Endothelial cell of coronary artery (primary cell): ENCODE results near the gene SRA1. TPM values are rescaled to one million over a fixed set of nuclear protein-coding genes. Genes with fewer than 3 reads are reported as not detected.

Experiments
- total RNA-seq: library from RNA; depleted of rRNA; stranded (reverse); fragments of >200 nt; gene quantifications from 2 replicates; pipeline ENCODE4 v1.2.3, GENCODE V29; 2014

SRA1 gene
- total RNA-seq = 19.2 and 20.9 TPM in 2 replicates

DNA sequence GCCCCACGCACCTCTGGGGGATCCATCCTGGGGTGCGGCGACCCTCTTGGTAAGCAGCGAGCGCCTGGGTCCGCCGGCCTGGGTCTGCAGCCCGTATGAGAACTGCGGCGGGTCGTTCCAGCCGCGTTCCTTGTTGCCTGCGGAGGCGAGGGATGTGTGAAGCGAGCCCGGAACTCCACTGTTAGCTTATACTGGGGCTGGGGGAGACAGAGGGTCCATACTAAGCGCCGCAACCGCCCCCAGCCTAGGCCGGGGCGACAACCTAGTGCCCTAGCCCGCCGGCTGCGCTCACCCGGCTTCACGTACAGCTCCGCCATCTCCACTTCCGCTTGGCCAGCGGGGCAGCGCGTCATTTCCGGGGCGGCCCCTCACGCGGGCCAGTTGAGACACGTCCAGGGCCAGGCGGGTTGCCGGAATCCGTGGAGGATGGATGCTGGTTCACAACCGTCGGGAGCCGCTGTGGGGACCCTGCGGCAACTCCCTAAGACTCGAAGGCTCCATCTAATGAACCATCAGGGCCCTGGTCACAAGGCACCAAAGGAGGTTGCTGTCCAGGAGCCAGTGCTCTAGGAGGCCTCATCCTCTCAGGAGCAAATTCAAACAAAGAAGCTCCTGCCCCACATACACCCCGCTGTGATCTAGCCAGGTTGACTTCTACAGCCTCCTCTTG lies at the start of gene SRA1:
SRA1 (minus strand) TSS at position 338 of the 670 bp plus-strand sequence; CDS start at position 317, 21 bp downstream.

DNA sequence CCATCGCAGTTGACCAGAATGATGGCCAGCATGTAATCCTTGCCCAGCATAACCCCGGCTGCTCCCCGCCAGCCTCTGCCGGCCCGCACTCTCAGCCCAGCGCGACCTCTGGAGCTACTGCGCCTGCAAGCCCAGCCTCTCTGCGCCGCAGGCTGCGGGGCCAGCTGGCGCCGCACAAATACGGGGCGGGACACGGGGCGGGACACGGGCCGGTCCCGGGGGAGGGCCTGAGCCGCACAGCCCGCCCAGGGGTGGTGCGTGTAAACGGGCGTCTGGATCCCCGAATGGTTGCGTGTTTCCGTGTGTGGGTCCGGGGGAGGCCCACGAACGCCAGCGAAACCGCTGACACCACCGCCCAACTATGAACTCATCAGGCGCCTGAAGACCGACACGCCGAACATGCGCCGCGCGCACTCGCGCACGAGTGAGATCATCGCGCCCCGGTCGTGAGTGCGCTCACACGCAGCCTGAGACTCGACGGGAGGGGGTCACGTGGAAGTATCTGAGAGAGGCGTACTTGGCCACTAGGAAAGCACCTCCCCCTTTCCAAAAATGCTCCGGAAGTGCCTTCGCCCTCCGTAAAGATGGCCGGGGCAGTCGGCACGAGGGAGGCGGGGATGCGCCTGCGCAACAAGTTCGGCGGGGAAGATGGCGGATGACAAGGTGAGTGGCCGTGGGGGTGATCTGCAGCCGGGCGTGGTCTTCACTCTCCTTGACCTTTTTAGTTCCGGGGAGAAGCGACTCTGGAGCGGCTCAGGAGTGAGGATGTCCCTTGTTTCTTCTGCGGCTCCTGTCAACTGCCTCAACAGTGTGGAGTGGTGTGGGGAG lies 7.1 kb upstream of the SRA1 start, which contains the start of the genes APBB3 and SLC35A4:
APBB3 (minus strand) TSS at position 403 of the 828 bp plus-strand sequence; CDS start at position 50, 353 bp downstream.
SLC35A4 (plus strand) TSS at position 633 of the 828 bp plus-strand sequence. CDS start 2,342 bp downstream, outside the sequence.

DNA sequence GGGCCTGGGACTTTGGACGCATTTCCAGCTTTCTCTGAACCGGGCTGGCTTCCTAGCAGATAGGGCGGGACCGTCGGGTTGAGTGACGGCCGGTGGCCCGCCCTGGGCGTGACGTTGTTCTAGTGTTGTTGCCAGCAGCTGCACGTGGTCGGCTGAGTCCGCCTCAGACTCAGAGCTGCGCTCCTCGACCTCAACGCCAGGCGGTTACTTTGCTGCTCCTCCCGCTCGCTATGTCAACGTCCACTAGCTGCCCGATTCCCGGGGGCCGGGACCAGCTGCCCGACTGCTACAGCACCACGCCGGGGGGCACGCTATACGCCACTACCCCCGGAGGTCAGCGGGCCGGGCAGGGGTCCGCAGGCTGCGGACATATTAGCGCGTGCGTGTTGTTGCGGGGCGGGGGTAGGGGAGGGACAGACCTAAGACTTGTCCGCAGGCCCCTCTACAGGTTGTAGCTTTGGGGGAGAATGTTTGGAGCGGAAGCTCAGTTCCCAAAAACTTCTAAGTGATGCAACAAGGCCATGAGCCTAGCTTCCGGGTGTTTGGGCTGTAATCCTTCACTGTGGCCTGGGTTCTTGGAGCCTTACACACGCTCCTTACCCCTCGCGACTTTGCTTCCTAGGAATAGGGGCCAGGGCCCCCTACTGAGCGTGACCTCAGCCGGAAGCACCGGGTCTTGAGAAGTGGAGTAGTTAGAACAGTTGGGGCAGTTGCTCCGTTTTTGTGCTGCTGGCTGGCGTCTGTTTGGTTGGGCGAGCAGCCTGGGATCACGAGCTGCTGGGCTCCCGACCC lies 9.6 kb downstream of the SRA1 start, which contains the start of gene EIF4EBP3:
EIF4EBP3 (plus strand) TSS at position 155 of the 792 bp plus-strand sequence; CDS start at position 231, 76 bp downstream.

Other genes with a start within 250 kb of the SRA1 start
- 17.5 and 21.1 TPM in 2 replicates for gene HBEGF, start 210.9 kb downstream of the SRA1 start, total RNA-seq
- not detected in 2 replicates for gene SLC4A9, start 197.3 kb downstream of the SRA1 start, total RNA-seq
- 51.0 and 71.2 TPM in 2 replicates for gene ANKHD1, start 155.6 kb downstream of the SRA1 start, total RNA-seq
- gene EIF4EBP3, start 9.8 kb downstream of the SRA1 start, total RNA-seq = 0.54 and 0.75 TPM in 2 replicates
- gene APBB3, start 7.1 kb upstream of the SRA1 start, total RNA-seq = 4.9 and 12.1 TPM in 2 replicates
- gene SLC35A4, start 7.4 kb upstream of the SRA1 start, total RNA-seq = 18.4 and 19.8 TPM in 2 replicates
- gene CD14, start 75.7 kb upstream of the SRA1 start, total RNA-seq = 0.09 and 2.2 TPM in 2 replicates
- gene TMCO6, start 82.0 kb upstream of the SRA1 start, total RNA-seq = 7.4 and 10.5 TPM in 2 replicates
- 54.1 and 75.7 TPM in 2 replicates for gene NDUFA2, start 90.2 kb upstream of the SRA1 start, total RNA-seq
- 109 and 111 TPM in 2 replicates for gene IK, start 90.4 kb upstream of the SRA1 start, total RNA-seq
- 26.4 and 29.5 TPM in 2 replicates for gene WDR55, start 107.4 kb upstream of the SRA1 start, total RNA-seq
- gene DND1, start 116.1 kb upstream of the SRA1 start, total RNA-seq = 0.09 and 0.19 TPM in 2 replicates
- gene HARS1, start 133.9 kb upstream of the SRA1 start, total RNA-seq = 79.3 and 96.4 TPM in 2 replicates
- gene HARS2, start 134.0 kb upstream of the SRA1 start, total RNA-seq = 31.3 and 32.5 TPM in 2 replicates
- gene ZMAT2, start 143.0 kb upstream of the SRA1 start, total RNA-seq = 54.5 and 63.3 TPM in 2 replicates
- under 0.01 TPM in 1 of 2 replicates, not detected in the other for gene PCDHA1, start 228.7 kb upstream of the SRA1 start, total RNA-seq
- gene PCDHA2, start 237.4 kb upstream of the SRA1 start, total RNA-seq = 0.18 and 0.19 TPM in 2 replicates
- 0.28 and 0.36 TPM in 2 replicates for gene PCDHA3, start 243.6 kb upstream of the SRA1 start, total RNA-seq
- gene PCDHA4, start 249.6 kb upstream of the SRA1 start, total RNA-seq = 0.75 and 1.1 TPM in 2 replicates